Urothelium cell line (cell line): ENCODE measurements around the gene TMED3.

Experiments used
- DNase-seq: peaks from one replicate; pipeline ENCODE4 v3.0.0; 2011; ENCODE audit warnings: low spot score, mixed read lengths
- FAIRE-seq: peaks from 2 replicates; lab custom pipeline; 2011; peaks lifted over from hg19 to GRCh38; lab: Jason Lieb, UNC

The TMED3 gene

DNA sequence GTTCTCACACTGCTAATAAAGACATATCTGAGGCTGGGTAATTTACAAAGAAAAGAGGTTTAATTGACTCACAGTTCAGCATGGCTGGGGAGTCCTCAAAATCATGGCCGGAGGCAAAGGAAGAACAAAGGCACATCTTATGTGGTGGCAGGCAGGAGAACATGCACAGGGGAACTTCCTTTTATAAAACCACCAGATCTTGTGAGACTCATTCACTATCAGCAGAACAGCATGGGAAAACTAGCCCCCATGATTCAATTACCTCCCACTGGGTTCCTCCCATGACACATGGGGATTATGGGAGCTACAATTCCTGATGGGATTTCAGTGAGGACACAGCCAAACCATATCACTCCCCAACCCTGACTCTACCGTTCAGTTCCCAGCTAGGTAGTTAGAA is 61.5 kb downstream of the TMED3 start:
- no peak for DNase-seq
- FAIRE-seq, result no peak
